SKM-1 treated with dmso at 0.1 percent for 144 hours (cell line): ENCODE results near the gene MS4A6A.
A peak's percentile ranks its signal among the peaks of the same experiment; 100 is the strongest.
"Not testable (repeated sequence)": the region's sequence is repeated elsewhere in the genome, so short reads cannot be mapped to it uniquely, and the experiment has no call there.

ENCODE experiments used
- DNase-seq: peaks from one replicate; lab custom pipeline; 2025; ENCODE audit not compliant: unreplicated experiment; lab: John Stamatoyannopoulos, UW

The MS4A6A gene

DNA sequence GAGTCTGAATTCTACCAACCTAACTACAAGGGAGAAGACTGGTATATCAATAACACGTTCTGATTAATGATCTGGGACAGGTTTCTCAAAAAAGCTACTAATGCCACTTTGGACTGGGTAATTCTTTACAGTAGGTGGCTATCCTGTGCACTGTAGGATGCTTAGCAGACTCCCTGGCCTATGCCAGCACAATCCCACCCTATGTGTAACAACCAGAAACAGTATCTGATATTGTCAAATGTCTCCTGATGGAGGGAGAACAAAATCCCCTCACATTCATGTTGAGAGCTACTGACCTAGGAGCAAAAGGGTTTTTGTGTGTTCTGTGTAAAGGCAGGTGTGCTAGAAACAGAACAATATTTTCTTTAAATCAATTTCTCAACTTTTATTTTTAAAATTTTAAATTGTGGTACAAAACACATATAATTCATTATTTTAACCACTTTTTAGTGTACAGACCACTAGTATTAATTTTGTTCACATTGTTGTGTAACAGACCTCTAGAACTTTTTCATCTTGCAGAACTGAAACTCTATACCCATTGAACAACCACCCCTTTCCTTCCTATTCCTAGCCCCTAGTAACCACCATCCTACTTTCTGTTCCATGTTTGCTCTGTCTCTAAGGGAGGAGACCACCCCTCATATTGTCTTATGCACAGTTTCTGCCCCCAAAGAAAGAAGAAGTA lies 2.1 kb upstream of the MS4A6A start:
- DNase-seq, result peak; percentile 74

DNA sequence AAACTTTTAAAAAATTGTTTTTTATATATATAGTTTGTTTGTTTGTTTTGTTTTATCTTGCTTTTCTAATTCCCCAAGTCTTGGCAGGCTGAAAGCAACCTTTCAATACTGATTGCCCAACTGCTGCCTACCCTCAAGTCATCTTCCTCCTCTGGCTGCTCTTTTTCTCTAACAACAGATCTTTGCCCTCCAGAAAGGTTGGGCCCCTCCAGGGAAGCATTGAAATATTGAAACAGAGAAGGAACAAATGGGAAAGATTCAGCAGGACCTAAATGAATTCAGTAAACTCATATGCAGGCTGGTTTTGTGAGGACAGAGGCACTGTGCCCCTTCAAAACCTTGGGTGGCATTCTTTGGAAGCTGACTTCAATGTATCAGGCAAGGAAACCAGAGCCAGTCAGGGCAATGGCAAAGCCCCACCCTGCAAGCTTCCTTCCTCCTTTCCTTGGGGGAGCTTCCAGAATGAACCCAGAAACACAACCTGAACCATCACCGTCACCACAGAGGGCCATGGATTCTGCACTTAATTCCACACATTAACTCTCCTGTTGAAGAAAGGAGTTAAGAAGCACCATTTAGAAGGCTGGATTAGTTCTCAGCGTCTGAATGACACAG lies 815 bp upstream of the MS4A6A start:
- DNase-seq, result peak; percentile 44

DNA sequence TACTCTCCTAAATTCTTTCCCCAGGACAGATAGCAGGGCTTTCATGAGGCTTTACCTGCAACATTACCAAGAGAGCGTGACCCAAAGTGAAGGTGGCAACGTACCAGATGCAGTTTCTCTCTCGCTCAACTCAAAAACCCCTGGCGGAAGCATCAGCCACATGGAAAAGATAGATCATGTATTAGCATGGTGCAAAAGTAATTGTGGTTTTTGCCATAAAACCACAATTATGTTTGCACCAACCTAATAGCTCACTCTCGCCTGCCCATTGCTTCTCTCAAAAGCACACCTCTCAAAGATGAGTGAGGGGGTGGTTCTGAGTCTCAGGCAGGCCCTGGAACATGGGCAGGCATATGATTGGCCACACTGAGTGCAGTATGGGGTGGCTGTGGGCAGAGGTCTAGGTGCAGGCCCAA lies 7.0 kb downstream of the MS4A6A start:
- DNase-seq, result no peak

DNA sequence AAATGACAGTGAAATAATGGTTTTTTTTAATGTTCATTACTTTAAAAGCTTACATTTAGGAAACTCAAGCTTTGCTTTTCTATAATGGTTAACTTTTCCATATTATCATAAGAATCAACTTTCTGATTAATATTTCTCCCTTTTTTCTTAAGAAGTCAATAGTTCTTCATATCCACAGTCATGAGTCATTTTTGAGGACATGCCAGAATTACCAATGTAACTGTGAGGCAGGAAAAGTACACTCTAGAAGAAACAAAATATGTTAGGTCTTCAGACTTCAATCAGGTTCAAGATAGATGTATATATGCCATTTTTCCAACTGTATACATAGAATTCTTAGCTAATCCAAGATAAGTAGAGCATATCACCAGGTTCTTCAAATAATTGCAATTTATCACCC lies 10.9 kb downstream of the MS4A6A start:
- DNase-seq, result no peak

DNA sequence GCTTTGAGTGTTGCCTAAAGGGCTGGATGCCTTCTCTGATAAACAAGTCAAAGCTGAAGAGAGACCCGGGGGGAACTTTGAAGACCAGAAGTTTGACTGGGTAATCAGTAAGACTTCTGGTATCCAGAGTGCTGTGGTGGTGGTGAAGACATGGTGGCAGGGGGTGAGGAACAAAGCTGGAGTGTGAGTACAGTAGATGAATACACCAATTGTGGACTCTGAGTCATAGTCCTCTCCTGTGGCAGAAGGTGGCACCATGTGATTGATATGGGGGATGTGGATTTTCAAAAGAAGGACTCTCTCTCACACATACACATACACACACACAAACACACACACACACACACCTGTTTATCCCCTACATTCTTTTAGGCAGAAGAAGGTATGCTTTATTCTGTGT lies 12.3 kb downstream of the MS4A6A start:
- DNase-seq, result no peak

DNA sequence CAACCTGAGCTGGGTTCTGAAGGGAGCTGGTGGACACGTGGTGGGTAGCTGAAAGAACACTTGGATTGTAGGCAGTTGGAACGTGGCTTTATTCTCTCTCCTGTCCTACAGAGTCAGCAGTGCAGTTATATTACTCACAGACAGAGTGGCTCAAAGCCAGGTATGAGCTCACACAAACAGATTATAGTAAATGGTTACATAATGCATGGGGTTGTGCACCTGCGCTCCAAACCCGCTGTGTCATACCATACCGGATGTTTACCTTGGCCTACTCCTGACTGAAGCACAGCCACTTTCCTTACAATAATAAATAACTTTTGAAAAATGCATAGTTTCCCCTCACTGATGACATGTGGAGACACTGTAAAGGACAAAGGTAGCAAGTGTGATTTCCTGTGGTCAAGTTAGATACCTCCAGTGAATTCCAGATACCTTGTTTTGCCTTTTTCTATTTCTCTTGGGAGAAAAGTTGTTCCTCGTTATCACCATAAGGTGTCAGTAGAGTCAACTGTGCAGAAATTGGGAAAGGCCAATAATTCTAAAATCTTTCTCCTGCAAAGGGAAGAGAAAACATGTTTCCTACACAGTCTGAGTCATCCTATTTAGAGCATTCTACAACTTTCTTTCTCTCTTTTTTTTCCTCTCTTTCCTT lies 13.5 kb downstream of the MS4A6A start:
- peak; percentile 35 for DNase-seq

DNA sequence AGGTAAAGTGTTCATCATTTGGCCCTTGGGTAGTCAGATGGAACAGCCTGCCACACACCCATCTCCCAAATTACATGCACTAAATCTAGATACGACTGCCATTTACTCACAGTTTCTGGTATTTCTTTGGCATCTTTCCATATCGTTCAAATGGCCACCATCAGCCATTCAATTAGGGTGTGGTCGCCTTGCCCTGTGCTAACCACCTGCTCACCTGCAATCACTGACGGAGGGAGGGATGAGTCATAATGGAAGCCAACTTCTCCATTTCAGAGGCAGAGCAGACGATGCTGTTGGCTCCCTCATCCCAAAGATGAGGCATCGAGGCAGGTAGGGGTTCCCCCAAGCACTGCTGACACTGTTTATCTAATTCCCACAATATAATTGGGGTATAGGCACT lies 14.6 kb downstream of the MS4A6A start:
- no peak for DNase-seq

DNA sequence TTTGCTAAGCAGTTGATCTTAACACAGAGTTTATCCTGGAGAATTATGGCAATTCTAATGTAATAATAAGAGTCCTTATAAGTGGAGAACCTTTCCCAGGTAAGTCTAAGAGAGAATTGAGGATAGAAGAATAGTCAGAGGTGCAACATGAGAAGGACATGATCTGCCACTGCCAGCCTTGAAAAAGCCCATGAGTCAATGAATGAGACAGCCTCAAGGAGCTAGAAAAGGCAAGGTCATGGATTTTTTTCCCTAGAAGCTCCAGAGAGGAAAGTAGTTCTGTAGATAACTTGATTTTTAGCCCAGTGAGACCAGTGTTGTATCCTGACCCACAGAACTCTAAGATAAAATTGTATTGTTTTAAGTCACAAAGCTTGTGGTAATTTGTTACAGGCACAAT lies 16.9 kb downstream of the MS4A6A start:
- no peak for DNase-seq

DNA sequence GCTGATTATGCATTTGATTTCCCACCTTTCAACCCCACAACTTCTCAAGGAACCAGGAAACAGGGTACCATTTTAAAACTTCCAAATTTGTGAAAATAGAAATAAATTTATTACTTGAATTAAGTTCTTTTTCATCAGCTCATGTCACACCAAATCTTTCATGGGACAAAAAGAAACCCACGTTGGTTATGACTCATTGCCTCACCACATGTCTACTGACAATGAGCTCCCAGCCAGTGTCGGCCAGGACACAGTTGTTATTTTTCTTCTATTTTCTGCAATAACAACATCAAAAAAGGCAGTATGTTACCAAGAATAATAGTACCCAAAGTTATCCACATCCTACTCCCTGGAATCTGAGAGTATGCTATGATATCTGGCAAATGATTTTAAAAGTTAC lies 17.3 kb downstream of the MS4A6A start:
- no peak for DNase-seq

DNA sequence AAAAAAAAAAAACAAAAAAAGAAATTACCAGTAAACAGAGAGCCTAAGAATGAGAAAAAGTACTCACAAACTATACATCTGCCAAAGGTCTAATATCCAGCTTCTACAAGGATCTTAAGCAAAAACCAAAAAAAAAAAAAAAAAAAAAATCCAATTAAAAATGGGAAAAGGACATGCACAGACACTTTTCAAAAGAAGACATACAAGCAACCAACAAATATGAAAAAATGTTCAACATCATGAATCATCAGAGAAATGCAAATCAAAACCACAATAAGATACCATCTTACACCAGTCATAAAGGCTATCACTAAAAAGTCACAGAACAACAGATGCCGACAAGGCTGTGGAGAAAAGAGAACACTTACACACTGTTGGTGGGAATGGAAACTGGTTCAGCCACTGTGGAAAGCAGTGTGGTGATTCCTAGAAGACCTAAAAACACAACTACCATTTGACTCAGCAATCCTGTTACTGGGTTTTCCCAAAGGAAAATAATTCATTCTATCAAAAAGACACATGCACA lies 18.3 kb downstream of the MS4A6A start:
- no peak for DNase-seq

DNA sequence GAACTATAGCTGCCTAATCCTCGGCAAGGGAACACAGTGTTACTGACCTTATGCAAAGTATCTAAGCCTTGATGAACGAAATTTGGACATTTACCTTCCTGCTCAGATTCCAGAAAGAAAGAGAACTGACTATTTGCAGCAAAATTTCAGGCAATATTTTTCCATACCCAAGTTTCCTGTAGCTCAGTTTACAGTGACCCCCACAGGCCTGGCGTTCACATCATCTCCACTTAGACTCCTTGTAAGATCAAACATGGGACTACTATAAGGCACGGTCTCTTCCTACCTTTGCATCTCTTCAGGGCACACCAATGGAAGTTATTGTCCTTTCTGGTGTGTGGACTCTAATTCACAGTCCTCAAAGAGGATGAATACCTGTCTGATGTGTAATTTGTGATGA lies 21.1 kb downstream of the MS4A6A start:
- DNase-seq, result no peak

DNA sequence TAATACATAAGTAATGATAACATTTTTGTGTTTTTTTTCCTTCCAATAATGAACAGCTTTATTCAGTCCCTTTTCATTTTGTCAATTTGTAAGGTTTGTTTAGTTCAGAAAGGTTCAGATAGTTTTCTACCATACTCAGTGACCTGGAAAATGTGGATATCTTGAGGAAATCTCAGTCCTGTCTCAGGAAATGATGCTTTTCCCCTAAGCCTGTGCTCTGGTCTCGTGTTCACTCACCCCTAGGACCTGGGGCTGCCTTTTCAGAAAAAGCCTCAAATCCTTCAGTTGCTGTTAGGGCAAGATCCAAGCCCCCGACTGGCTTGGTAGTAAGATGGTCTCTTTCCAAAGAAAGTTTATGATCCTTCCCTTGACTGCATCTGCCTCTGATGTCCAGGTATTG lies 21.8 kb downstream of the MS4A6A start:
- DNase-seq, result no peak

DNA sequence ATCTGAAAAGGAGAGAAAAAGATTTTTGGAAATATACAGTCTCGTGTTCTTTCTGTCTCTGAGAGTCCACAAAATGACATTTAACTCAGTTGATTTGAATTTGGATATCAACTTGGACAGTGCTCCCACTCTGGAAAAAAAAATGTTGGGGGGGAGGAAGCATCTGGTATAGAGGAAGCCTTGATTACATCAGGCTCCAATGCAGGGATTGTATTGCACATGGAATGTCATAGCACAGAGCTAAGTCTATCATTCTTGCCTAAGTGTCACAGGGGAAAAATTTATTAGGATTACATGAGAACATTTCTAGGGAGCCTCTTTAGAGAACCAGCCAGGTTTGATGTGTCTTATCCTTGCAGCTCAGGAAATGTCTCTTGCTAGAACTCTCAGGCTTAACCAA lies 23.0 kb downstream of the MS4A6A start:
- no peak for DNase-seq

DNA sequence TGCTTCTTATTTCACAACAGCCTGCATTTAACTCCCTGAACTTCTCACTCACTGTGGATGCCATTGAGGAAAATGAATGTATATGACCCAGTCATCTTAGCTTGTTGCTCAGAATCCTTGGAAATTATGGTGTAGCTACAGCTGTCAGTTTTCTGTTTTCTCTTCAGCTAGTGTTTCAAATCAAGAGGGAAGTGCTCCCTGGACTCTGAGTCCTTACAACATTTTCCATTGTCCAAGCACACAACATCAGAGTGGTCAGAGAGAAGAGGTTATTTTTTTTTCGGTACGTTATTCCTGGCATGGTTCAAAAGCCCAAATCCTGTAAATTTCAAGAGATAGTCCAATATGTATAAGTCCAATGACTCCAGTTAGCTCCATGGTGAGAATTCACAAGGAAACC lies 23.6 kb downstream of the MS4A6A start:
- DNase-seq, result no peak

DNA sequence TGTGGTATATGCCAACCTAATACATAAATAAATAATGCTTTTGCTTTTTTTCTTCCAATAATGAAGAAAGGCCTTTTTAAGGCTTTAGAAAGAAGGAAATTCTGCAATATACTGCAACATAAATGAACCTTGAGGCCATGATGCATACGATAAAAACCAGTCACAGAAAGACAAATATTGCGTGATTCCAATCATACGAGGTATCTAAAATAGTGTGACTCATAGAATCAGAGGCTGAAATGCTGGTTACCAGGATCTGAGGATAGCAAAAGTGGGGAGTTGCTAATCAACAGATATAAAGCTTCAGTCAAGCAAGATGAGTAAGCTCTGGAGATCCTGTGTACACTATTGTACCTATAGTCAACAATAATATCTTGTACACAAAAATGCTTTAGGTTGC lies 24.2 kb downstream of the MS4A6A start:
- DNase-seq, result no peak

DNA sequence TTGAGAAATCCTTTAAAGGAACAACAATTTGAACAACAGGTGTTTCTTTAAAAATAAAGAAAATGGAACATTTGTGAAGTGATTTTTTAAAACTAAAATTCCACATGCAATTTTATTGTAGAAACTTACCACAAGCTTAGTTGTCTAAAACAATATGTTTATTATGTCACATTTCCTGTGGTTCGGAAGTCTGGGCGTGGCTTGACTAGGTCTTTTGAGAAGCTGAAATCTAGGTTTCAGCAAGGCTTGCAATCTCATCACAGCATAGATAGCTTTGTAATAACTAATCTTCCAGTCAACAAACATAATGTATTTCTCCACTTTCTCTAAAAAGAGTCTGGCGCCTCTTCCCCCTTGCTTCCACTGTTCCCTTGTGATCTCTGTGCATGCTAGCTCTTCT lies 27.0 kb downstream of the MS4A6A start:
- no peak for DNase-seq

DNA sequence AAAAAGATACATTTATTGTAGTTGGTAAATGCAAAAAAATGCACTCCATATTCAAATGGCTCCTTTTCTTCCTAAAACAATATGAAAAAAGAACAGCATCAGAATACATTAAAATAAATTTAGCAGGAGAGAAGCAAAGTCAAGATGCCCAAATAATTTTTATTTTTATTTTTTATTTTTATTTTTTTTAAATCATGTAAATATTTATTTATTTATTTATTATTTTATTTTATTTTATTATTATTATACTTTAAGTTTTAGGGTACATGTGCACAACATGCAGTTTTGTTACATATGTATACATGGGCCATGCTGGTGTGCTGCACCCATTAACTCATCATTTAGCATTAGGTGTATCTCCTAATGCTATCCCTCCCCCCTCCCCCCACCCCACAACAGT lies 30.2 kb downstream of the MS4A6A start:
- DNase-seq, result not testable (repeated sequence)

DNA sequence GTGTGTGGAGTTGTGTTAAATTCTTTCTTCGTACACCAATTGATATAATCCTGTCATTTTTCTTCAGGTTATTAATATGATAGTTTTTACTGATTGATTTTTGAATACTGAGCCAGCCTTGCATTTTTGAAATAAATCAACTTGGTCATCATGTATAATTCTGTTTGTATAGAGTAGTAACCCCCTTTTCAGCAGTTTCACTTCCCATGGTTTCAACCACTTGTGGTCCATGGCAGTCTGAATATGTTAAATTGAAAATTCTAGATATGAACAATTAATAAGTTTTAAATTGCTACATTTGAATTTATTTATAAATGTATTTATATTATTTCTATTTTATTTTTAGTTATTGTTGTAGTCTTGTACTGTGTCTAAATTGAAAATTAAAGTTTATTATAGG lies 32.6 kb downstream of the MS4A6A start:
- DNase-seq, result no peak

DNA sequence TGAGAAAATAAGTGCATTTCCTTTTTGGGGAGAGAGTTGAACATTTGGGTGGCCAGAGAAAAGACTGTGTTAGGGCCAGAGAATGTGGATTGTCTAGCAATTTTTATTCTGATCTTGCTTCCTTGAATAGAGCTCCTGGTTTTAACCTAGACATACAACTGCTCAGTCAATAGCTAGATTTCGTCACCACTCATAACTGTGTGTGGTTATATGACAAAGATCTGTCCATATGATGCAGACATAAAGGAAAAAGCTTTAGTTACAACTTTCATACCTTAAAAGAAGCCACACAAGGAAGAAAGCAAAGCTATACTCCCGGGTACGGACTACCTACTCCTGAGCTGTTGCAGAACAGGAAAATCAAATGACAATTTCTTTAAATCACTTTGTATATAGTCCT lies 37.2 kb downstream of the MS4A6A start:
- no peak for DNase-seq

DNA sequence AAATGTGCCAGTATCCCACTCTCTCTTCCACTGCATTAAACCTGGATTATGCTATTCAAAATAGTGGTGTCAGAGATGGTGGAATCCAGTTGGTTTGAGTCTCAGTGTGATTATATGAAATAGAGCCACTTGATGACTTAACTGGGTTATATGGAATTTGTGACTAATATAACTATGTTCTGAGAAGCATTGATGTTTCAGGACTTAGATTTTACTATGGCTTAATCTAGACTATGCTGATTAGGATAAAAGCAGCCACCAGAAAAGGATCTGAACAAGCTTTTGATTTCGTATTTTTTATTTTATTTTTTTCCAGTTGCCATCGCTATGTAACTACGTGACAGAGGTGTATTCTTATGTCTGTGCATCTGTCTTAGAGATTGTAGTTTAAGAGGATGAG lies 39.1 kb downstream of the MS4A6A start:
- no peak for DNase-seq

DNA sequence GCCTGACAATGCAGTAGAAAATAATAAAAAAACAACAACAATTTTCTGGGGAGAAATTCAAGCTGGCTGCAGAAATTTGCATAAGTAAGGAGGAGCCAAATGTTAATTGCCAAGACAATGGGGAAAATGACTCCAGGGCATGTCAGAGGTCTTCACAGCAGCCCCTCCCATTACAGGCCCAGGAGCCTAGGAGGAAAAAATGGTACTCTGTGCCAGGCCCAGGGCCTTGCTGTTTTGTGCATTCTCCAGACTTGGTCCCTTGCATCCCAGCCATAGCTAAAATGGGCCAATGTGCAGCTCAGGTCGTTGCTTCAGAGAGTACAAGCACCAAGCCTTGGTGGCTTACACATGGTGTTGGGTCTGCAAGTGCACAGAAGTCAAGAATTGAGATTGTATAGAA lies 49.0 kb downstream of the MS4A6A start:
- DNase-seq, result no peak

DNA sequence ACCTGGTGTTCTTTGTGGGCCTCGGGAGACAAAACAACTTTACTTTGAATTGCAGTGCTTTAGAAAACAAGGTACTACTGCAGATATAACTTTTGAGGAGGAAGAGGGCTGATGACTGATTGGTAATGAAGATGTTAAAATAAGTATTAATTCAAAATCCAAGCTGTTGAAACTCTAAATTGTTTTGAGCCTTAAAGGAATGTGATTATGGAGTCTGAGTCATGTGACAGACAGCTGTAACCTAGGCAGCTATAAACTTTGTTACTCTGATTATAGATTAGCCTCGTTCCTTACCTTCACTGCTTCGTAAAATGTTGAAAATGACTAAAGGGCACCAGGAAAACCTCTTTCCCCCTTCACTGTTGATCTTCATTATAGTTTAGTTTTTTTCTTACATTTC lies 51.0 kb downstream of the MS4A6A start:
- no peak for DNase-seq
